Measurements from ENCODE around the gene RHBDL1.

RHBDL1 gene

DNA sequence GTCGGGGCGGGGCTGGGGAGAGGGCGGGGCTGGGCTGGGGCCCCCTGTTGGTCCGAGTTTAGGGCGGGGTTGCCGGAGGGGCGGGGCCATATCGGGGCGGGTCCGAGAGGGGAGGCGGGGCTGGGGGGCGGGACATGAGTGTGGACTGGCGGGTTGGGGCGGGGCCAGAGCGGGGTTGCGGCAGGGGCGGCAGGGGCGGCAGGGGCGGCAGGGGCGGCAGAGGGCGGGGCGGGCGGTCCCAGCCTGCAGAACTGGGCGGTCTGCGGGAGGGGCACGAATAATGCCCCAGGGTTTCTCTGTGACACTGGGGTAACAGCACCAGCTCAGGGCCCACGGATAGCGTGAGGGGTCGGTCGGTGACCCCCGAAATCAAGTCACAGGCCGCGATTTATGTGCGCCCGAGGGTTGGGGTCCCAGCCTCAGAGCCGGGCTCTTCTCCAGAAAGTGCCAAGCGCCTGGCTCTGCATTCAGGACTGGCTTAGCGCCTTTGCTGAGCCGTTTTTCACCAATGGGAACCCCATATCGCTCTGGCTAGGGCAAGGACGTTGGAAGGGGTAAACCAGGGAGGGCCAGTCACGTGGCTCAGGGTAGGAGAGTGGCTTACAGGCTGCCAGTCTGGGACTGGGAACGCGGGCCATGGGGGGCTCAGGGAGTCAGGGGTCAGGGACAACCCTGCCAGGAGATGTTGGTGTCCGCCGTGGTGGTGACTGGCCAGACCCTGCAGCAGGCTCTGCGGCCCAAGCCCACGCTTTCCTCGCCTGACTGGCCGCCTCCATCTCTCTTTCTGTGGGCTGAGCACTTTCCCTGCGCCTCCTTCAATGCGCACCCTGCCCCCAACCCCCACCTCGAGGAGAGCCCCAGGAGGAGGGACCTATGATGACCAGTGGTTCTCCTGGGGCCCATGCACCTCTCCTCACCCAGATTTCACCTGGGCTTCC is 38.1 kb upstream of the RHBDL1 start:
- peak; percentile 92 for DNase-seq

DNA sequence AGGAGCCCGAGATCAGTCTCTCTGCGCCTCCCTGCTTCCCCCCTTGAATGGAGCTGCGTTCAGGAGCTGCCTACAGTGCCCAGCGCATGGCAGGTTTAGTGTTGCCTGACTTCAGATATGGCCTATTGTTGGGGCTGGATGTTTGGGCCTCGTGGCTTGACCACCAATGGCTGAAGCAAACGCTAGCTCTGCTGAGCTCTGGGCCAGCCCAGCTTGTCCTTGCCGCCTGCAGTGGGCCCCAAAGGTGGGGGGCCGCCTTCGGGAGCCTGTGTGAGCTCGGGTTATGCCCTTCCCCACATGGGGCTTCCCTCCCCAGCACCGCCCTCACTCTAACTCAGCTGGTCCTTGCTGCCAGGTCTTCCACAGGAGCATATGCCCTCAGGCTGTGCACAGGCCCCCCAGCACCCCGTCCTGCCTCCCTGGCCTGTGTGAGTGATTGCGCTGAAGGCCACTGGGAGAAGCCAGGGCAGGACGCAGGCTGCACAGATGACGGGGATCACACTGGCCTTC is 37.4 kb upstream of the RHBDL1 start:
- no peak for DNase-seq

DNA sequence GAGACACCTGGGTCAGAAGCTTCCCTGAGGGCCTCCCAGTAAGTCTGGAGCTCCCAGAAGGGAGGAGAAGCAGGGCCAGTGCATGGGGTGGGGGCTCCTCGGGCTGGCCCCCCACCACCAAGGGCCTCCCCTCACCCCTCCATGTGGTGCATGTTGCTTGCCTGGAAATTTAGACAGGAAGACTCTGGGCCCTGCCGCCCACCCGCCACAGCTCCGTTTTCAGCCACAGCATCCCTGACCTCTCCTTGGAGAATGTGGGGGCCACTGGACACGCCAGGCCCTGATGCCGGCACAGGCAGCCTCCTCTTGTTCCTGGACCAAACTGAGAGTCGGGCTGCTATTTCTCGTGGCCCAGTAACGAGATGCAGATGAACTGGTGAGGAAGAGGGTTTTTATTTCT is 36.6 kb upstream of the RHBDL1 start:
- no peak for DNase-seq

DNA sequence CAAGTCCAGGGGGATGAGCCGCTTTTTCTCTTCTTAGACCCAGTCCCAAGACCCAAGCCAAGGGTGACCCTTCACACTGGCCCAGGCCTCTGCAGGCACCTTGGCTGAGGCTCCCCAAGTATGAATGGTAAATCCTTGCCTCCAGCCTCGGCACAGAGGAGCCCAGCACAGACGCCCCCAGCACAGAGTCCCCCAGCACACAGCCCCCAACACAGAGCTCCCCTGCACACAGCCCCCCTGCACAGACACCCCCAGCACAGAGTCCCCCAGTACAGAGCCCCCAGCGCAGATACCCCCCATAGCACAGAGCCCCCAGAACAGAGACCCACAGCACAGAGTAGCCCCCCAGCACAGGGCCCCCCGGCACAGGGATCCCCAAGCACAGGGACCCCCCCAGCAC is 34.9 kb upstream of the RHBDL1 start:
- DNase-seq, result no peak

DNA sequence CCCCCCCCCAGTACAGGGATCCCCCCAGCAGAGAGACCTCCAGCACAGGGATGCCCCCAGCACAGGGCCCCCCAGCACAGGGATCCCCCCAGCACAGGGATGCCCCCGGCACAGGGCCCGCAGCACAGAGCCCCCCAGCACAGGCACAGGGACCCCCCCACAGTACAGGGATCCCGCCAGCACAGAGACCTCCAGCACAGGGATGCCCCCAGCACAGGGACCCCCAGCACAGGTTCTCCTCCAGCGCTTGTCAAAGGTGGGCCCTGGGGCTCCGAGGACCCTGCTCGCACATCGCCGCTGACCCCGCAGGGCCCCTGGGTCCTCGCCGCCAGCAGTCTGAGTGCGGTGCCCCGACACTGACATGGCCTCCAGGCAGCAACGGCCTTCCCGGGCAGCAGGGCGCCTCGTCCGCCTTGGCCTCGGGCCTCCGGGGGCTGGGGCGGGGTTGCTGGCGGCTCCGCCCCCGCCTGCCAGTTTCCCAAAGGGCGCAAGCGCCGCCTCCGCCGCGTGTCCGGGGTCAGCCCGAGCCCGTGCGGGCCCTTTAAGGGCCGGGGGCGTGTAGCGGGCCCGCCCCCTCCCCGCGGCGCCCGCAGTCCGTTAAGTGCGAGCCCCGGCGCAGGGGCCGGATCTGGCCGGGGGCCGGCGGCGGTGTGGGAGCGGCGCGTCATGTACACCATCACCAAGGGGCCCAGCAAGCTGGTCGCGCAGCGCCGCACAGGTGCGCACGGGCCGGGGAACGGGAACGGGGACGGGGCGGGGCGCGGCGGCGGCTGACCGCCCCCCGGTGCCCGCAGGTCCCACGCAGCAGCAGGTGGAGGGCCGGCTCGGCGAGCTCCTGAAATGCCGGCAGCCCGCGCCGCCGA is 33.9 kb upstream of the RHBDL1 start, which contains the start of gene MCRIP2:
TSS of gene MCRIP2 (plus strand) at position 503 of the 863 bp plus-strand sequence. CDS start at position 667, 164 bp downstream.
- peak; percentile 48 for DNase-seq

DNA sequence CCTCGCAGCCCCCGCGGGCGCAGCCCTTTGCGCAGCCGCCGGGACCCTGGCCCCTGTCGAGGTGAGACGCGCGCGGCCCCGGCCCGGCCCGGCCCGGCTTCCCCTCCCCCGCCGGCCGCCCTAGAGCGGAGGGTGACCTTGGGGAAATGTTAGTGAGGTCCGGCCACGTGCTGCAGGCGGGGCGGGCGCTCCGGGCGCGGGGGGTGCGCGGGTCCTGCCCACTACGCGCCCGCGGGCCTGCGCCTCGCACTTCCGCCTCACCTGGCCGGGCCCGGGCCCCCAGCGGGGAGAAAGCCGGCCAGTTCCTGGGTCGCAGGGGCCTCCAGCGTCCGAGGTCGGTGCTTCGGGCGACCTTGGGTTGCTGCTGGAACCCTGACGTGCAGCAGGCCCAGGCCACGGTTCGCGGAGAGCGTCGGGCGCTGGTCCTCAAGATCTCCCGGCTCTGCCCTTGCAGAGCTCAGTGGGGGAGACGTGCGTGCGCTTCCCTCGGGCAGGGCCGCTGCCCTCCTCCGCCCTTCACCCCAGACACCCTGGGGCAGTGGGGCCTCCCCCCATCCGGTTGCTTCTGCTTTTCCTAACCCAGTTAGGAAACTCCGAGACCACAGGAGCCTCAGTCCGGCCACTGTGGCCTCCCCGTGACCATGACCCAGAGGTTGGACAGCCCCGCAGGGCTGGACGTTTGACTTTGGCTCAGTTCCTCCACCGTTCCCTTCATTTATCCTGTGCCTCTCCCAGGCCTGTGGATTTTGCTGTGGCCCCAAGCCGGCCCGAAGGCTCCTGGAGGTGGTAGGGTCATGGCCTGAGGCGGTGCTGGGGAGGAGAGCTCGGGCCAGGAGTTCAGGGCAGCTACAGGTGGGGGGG is 33.1 kb upstream of the RHBDL1 start:
- no peak for DNase-seq

DNA sequence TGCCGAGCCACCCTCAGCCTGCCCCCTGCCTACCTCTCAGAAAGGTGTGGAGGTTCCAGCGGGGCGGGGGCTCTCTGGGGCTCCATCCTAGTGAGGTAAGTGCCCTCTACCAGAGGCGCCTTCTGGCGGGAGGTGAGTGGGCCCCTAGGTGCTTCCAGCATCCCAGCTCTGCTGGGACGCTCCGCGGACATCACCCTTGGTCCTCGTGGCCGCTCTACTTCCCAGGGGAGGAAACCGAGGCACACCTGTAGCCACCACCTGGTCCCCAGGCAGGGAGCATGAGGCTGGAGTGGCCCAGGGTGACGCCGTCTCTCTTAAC is 32.5 kb upstream of the RHBDL1 start:
- no peak for DNase-seq

DNA sequence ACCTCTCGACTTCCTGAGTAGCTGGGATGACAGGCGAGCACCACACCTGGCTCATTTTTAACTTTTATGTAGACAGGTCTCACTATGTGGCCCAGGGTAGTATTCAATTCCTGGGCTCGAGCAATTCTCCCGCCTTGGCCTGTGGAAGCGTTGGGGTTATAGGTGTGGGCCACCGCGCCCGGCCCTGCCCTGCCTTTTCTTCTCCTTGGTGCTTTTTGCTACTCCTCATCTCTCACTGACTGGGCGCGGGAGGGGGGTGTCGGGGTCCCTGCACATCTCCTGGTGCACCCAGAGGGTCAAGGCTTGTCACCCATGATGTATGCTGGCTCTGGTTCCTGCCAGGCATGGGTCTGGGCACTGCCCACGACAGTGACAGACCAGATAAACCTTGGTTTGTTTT is 30.9 kb upstream of the RHBDL1 start:
- no peak for DNase-seq

DNA sequence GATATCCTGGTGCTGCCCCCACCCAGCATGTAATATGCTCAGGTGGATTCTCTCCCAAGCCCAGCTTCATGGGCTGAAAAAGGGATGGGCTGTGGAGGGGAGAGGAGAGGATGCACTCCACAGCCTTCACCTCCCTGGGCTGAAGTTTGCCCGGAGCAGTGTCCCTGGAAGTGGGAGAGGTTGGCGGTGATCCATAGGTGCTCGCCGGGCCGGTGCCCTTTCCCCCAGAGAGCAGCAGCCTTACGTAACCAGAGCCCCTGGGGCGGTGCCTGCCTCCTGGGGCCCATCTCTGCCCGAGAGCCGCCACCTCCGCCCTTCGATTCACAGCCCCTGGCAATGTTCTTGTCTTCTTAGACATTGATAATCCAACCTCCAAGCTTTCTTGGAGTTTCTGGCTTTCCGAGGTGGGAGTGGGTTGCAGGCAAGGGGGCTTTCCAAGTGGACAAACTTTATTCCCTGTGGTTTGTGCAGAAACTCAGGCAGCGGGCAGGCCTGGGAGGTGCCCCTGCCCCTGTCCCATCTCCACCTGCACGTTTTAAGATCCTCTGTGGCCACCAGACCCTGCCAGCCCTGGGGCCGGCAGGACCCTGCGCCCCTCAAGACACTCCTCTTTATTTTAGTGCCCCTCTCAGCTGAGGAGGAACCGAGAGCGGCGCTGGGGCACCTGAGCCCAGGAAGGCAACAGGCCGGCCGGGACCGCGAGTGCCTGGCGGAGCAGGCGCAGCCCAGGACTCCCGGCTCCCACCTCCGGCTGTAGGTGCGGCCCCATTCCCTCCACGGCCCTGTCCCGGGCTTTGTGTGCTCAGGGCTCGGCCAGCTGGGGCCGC is 29.4 kb upstream of the RHBDL1 start:
- no peak for DNase-seq

DNA sequence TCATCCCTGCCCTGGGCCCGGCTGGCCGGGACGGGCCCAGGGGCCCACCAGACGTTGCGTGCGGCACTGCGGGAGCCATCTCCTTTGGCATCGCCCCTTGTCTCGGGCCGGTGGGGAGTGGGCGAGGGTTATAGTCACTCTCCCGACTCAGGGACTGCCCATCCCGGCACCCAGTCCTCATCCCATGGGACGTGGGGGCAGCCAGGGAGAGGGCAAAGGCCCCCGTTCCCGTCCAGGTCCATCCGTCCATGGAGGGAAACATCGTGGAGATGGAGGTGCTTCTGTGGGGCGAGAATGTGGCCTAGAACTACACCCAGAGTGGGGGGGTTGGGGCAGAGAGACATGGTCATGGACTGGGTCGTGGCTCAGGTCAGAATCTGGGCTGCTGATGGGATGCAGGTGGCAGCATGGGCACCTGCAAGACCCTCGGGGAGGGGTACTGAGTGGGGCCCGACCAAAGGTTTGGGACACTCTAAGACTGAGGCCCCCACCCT is 28.7 kb upstream of the RHBDL1 start:
- no peak for DNase-seq

DNA sequence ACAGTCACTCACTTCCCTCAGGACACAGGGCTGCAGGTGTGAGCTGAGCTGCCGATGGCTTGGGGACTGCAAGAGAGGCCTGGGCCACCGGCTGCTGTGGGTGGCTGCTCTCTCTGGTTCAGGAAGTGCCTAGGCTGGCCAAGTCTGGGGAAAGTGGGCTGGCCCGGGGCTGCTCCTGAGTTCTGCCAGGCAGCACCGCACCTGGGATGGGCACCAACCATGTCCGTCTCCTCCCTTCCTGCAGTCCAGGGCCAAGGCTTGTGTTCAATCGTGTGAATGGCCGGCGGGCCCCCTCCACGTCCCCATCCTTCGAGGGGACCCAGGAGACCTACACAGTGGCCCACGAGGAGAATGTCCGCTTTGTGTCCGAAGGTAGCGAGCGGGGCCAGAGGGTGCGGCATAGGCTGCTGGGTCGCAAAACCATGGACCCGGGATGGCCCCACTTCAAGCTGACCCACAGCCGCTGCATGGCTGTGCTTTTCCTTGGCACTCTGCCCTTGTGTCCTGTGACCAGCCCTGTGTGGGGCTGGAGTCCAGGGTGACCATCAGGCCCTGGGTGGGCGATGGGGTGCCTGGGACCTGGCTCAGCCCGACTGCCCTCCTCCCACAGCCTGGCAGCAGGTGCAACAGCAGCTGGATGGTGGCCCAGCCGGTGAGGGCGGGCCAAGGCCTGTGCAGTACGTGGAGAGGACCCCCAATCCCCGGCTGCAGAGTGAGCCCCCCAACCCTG is 28.1 kb upstream of the RHBDL1 start:
- no peak for DNase-seq

DNA sequence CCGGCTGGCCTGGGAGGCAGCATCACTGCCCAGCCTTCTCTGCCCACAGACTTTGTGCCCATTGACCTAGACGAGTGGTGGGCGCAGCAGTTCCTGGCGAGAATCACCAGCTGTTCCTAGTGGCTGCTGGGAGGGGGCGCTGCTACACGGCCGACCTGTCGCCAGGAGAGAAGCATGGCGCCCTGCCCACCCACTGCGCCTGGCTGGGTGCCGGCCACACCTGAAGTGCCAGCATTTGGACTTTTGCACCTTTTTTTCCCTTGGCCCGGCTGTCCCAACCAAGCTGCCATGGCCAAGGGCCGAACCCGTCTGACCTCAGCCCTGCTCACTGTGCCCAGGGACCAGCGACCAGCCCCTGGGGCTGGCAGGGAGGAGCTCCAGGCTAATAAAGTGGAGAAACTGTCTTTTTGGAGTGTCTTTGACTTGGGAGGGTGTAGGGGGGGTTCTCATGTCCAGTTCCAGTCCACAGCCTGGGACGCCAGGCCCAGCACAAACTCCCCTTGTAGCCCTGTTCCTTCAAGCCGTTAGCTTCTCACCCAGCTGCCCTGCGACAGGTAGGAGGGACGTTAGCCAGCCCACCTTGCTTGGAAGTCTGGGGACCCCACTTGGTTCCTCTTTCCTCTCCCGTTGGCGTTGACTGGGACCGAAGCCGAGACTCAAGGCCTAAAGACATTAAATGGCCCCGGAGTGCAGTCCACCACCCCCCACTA is 27.2 kb upstream of the RHBDL1 start:
- no peak for DNase-seq

DNA sequence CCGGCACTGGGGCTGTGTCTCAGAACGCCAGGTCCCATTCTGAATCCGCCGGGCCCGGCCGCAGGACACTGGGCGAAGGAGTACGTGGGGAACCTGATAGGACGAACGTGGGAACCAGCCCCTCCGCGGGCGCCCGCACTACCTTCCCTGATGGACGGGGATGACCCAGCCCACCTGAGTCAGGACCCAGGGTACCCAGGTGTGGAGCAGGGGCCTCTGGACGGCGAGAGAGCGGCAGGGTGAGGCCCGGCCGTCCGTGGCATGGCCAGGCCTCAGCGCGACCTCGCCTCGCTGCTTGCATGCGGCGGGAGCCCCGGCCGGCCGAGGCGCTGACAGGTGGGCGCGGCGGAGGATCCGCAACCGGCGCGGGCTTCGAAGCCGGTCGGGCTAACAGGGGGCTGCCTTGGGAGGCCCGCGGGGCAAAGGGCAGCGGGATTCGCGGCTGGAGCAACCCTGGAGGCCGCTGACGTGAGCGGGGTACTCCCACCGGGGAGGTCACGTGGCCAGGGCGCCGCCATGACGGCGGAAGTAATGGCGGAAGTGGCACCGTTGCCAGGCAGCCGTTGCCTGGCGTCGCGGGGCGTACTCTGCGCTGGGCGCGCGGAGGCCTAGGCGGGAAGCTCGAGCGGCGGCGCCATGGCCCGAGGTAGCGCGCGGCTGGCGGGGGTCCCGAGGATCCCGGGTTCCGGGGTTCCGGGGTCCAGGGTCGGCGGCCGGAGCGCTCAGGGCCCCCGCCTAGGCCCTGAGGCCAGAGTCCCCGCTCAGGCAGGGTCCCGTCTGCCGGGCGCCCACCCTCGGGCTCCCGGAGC is 26.5 kb upstream of the RHBDL1 start, which contains the start of gene WDR90:
TSS of gene WDR90 (plus strand) at position 585 of the 809 bp plus-strand sequence. CDS start at position 637, 52 bp downstream.
- peak; percentile 90 for DNase-seq

DNA sequence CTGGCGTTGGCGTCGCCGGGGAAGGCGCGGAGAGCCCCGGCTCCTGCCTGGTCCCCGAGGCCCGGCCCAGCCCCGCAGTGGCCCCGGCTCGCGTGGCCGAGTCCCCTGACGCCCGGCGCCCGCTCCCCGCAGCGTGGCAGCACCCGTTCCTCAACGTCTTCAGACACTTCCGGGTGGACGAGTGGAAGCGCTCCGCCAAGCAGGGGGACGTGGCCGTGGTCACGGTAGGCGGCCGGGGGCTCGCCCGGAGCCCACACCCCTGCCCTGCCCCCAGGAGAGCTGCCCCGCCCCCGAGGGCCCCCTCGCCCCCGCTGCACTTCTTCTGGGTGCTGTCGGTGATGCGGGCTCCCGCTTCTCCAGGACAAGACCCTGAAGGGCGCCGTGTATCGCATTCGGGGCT is 25.8 kb upstream of the RHBDL1 start:
- DNase-seq, result no peak

DNA sequence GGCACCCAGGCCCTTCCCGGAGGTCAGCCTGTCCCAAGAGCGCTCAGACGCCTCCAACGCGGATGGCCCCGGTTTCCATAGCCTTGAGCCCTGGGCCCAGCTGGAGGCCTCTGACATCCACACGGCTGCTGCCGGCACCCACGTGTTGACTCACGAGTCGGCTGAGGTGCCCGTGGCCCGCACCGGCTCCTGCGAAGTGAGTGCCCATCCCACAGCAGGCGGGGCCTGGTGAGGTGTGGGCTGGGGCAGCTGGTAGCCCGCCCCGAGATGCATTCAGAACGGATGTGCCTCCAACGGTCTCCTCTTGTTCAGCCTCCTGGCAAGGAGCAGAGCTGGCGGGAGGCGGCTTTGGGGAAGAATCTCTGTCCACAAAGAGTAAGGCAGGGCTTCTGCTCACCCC is 23.6 kb upstream of the RHBDL1 start:
- DNase-seq, result no peak

DNA sequence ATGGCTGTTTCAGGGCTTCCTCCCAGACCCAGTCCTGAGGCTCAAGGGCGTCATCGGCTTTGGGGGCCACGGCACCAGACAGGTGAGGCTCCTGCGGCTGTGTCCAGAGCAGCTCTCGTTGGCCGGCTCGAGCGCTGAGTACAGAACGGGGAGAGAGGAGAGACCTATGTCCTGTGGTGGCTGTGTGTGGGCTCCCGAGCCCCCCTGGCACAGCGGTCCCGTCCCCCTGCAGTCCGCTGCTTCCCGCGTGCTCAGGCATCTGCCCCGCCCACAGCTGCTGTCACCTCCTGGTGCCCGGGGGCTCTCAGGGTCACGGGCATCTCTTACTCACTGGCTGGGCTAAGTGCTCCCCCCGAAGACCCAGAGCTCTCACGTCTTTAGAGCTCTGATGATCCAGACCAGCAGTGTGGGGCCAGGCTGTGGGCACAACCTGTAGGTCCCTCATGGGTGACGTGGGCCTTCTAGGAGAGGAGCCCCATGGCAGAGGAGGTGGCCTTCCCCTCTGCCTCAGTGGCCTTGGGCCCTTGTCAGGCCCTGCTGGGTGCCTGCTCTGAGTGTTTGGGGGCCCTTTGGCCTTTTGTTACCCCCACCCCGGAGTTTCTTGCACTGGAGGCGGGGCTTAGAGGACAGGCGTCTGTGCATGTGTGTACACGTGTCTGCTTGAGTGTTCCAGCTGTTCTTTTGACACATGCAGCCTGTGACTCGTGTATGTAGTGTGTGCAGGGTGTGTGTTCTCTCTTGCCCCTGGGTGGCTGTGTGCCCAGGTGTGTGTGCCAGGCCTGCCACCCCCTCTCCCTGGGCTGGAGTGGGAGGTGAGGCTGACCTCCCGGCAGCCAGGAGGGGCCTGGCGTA is 22.8 kb upstream of the RHBDL1 start:
- no peak for DNase-seq

DNA sequence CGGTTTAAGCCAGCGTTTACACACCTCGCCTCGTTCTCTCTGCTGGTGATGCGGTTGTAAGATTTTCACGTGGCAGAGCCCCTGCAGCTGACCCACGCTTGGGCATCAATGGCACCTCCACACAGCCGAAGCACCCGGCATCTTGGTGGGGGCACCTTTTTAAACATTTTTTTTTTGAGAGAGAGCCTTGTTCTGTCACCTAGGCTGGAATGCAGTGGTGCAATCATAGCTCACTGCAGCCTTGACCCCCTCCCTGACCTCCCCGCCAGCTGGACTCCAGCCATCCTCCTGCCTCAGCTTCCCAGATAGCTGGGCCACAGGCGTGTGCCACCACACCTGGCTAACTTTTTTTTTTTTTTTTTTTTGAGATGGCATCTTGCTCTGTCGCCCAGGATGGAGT is 21.4 kb upstream of the RHBDL1 start:
- DNase-seq, result no peak

DNA sequence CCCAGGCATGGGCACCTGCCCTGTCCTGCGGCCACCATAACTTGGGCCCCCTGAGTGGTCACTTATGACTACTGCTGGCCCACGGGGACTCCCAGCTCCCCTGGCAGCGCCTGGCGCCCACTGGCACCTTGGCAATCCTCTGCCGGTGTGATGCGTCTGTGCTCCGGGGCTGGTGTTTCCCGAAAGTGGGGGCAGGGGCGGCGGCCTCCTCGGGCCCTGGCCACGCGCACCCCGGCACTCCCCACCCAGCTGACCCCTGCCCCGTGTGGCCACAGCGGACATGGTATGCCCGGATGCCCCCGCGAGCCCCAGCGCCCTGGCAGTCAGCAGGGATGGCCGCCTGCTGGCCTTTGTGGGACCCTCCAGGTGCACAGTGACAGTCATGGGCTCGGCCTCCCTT is 18.0 kb upstream of the RHBDL1 start:
- DNase-seq, result no peak
